GM10266 (cell line): ENCODE results near the gene LRRN2.

Experiments used
- DNase-seq: peaks from one replicate; pipeline ENCODE4 v3.0.0; 2012; ENCODE audit errors: extremely low spot score
- TF ChIP-seq, protein P1 (sequence below): IDR thresholded peaks from 2 replicates; pipeline ENCODE4 v1.5.1; 2012; ENCODE audit warnings: mild to moderate bottlenecking, low read depth; ENCODE audit not compliant: control insufficient read depth, insufficient read depth; ENCODE audit errors: missing control alignments

The LRRN2 gene

DNA sequence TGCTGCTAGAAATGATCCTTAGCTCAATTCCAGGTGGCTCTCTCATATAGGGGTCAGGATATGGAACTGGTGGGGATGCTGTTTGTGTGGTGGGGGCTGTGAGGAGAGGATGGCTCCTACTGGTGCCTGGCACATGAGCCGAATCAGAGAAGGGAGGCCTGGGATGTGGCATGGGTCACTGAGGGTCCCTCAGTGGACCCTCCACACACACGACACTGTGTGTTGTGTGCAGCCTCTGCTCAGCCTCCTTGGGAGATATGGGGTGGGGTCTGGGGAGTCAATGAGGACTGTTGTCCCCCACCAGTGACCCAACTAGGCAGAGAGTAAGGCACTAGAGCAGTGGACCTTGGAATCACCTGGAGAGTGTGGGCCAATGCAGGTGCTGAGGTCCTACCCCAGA lies 3.2 kb upstream of the LRRN2 start:
- DNase-seq: no peak
- TF ChIP-seq, protein P1, sequence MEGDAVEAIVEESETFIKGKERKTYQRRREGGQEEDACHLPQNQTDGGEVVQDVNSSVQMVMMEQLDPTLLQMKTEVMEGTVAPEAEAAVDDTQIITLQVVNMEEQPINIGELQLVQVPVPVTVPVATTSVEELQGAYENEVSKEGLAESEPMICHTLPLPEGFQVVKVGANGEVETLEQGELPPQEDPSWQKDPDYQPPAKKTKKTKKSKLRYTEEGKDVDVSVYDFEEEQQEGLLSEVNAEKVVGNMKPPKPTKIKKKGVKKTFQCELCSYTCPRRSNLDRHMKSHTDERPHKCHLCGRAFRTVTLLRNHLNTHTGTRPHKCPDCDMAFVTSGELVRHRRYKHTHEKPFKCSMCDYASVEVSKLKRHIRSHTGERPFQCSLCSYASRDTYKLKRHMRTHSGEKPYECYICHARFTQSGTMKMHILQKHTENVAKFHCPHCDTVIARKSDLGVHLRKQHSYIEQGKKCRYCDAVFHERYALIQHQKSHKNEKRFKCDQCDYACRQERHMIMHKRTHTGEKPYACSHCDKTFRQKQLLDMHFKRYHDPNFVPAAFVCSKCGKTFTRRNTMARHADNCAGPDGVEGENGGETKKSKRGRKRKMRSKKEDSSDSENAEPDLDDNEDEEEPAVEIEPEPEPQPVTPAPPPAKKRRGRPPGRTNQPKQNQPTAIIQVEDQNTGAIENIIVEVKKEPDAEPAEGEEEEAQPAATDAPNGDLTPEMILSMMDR: no peak

GRCh38 chr1:204688007-204688406 lies 2.5 kb upstream of the LRRN2 start:
- no peak for DNase-seq
- TF ChIP-seq, protein P1: no peak

DNA sequence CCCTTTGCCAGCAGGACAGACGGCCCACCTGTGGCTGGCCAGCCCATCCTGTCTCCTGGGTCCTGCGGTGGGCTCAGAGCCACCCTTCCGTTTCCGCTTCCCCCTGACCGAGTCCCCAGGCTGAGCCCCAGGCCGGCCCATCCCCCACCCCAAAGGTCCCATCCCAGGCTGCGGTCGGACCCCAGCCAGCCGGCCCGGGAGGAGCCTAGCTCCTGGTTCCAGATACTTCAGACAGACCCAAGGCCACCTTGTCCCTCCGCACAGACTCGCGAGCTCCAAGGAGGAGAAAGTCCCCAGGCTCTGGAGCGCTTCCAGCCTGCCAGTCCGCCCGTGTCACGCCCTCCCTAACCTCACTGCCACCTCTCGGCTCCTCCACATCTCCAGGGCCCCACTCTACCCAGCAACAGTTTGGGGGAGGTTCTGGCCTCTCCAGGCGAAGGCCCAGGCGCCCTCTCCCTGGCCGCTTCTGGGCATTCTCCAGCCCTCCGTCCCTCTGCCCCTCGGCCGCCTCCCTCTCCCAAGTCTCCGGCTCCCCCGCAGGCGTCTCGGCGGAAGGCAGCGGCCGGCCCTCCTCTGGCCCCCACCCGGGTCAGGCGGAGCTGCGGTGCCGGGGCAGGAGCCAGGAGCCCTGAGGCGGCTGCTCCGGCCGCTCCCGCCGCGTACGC lies 835 bp downstream of the LRRN2 start:
- no peak for DNase-seq
- TF ChIP-seq, protein P1: no peak

GRCh38 chr1:204684206-204684570 lies 1.4 kb downstream of the LRRN2 start:
- TF ChIP-seq, protein P1: no peak
- DNase-seq: no peak

DNA sequence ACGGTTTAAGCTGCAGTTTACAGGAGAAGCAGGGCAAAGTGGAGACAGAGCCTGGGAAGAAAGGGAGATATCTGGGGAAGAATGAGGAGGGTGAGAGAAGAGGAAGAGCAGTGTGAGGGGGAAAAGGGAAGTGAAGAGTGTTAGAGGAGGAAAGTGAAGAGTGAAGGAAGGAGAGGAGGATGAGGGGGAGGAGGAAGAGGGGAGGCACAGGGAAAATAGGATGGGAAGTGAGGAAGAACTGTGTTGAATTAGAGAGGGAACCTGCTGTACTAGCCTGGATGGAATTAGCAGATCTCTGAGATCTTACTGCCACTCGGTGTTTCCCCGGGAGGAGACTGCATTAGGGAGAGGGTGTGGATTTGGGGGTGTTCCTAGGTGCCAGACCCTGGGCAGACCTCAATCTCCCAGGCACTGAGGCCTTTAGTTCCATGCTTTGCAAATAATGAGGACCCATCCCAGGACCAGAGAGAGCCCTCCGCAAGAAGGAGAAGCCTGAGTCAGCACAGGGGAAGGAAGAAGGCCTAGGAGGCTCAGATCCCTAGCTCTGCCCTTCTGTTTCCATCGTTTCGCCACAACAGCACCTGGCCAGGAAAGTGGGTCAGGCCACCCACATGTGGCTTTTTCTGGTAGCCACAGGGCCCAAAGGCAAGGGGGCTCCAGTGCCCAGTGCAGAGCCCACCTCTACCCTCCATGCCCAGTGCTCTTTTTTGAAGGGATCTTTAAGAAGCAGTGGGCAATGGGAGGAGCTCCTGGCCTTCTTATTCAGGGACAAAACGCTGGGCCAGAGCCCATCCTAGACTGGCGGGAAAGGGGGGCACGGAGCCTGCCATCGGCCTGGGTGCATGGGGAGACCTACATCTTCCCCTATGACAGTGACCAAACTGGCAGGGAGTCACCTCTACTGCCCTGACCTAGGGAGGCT lies 2.0 kb downstream of the LRRN2 start:
- DNase-seq: no peak
- TF ChIP-seq, protein P1: no peak

DNA sequence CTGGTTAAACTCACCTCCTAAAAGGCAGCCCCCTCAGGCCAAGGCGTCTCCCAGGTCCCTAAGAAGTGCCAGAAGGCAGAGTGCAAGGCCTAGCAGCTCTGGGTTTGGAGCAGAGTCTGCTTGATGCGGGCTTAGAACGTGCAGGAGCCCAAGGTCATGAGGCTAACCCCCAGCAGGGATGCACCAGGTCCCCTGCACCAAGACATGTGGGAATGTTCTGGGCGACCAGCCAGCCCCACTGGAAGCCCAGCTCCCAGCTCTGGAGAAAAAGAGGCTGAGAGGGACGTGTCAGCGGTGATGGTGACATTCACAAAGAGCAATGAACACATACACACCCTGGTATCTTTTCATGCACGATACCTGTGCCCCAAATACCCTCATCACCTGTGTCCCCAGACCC lies 5.1 kb downstream of the LRRN2 start:
- DNase-seq: no peak
- TF ChIP-seq, protein P1: no peak

DNA sequence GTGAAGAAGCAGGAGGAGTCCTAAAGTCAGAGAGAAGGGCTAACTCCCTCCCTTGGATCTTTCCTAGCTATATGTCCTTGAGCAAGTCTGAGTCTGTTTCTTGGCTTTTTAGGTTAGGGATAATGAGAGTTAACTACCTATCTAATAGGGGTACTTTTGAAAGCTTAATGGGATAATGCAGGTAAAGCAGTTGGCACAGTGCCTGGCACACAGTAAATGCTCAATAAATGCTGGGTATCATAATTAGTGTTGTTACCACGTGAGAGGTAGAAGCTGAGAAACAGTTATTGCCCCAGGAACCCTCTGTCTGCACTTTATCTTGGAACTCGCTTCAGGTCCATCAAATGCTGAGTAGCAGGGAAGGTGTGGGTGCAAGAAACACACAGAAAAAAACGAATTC lies 5.5 kb downstream of the LRRN2 start:
- no peak for DNase-seq
- TF ChIP-seq, protein P1: no peak
